Lower leg skin (tissue), 3 donors: ENCODE results near the gene RAD51B.

Source experiments
- CTCF ChIP-seq, 3 donors: fragments of 450-650 bp; IDR thresholded peaks; one replicate each; pipeline ENCODE4 v1.5.1; 2016; ENCODE audit warnings: antibody characterized with exemption in 3 of 3, mild to moderate bottlenecking in 3 of 3, moderate library complexity in 2 of 3
- POLR2A ChIP-seq, 2 donors: fragments of 450-650 bp; IDR thresholded peaks; one replicate each; pipeline ENCODE4 v1.6.1; 2016 to 2017; ENCODE audit warnings: antibody characterized with exemption in 2 of 2, mild to moderate bottlenecking in 1 of 2, moderate library complexity in 1 of 2

- TF ChIP-seq CTCF (IDR thresholded peaks at IDR 0.05) (no peak), POLR2A (IDR thresholded peaks at IDR 0.05) (no peak)
Observed at GRCh38 chr14:68774771-68775613, 955.4 kb downstream of the RAD51B start.
